ENCODE results near the gene CILP.

Gene CILP

GRCh38 chr15:65219137-65219536 lies 7.9 kb upstream of the CILP start:
- no peak for DNase-seq

DNA sequence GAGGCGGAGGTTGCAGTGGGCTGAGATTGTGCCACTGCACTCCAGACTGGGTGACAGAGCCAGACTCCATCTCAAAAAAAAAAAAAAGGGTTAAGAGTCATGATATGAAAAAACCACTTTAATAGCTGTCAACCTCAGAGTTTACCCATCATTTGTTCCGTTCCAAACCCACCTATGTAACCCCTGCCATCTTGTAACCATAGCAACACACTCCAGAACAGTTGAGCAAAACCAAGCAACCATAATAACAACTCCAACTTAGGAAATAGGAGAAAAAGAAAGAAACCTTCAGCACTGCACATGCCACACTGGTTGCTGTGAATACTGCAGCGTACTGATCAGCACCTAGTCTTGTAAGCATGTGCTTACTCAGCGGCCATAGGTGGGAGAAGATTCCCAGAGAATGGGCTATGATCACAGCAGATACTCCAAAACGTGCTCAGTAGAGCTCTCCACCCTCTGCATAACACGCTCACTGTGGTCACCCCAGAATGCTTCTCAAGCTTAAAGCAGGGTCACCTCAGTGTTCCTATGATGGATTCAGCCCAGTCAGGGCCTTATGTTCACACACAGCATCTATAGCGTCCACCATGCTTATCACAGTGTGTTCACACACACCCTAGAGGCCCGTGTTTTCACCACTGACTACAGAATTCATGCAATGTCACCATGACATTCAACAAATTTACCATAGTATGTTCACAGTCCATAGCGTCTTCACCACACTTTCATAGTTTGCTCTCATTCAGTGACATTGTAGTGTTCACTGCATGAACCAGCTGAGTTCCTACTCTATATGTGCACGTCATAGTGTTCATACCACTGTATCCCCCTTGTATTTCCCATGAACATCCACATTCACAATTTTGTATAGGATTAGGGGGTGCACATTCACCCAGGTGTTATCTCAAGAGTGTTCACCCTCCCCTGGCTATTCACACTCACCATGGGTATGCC lies 6.5 kb upstream of the CILP start:
- no peak for DNase-seq

- DNase-seq = no peak
Observed at GRCh38 chr15:65215496-65215895, 4.2 kb upstream of the CILP start.

DNA sequence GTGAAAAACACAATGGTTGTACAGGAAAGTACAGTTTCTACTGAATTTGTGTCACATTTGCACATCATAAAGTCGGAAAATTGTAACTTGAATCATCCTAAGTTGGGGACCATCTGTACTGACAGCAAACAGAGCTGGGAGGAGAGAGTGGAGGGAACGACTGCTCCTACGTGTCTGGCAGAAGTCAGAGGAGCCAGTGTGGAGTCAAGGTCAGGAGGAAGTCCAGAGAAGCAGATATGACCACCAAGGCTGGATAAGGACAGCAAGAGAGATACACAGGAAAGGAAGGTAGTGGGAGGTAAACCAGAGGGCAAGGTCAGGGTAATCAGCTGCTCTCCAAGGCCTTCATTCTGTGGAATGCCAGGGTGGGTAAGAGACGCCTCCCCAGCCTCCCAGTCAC lies 2.7 kb upstream of the CILP start:
- no peak for DNase-seq

- no peak for DNase-seq
Observed at GRCh38 chr15:65213241-65213640, 2.0 kb upstream of the CILP start.

GRCh38 chr15:65212097-65212496 lies 824 bp upstream of the CILP start:
- no peak for DNase-seq

DNA sequence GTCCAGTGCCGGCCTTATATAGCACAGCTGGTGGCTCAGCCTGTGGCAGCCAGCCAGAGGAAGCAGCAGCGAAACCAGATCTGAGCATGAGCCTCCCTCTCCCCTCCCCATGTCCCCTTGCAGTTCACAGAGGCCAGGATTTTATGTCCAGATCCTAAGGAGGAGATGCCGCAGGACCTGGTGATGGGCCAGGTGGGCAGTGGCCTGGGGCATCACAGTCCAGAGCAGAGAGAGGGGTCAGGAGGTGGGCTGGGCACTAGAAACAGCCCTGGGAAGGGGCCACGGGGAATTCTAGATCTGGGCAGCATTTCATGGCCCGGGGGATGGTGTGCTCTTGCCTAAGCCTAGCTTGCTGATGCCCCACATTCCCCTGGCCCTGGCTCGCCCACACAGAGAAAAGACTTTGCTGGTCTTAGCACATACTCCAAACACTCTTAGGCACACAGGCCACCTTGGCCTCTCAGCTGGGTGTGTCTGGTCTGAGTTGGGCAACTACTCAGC lies 259 bp upstream of the CILP start:
- peak; percentile 53 for DNase-seq

DNA sequence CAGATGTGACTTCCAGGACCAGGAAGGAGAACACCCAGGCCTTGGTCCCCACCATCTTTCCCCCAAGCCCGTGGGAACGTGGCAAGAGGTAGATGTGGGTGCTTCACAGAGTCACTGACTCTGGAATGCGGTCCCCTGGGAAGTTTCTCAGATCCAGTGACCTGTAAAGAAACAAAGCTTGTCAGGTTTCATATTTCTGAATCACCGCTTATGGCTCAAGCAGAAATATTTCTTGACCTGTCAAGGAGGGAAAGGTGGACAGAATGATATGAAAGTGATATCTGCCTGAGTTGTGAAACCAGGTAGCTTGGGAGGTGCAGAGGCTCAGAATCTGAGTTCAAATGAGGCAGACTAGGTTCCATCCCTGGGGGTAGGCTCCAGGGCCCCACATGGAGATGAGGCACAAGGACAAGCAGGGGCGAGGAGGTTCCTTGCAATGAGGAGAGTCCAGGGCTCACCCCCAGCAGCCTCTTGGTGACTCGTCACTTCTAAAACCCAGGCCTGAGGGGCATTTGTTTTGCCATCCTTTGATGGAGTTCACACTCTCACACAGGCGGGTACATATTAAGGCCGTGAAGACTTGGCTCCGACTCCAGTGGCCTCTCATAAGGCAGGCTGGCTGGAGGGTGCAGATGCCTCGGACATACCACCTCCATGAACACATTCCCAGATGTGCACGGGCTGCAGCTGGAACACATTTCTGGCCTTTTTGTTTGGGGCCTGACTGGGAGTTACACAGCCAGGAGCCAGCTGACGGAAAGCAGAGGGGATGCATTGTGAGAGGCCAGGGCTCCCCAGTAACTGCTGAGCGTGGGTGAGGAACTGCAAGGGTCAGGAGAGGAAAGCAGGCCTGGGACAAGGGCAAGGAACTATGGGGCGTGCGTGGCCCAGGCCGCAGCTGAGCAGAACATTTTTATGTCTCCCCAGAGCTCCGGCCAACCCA lies 1.3 kb downstream of the CILP start:
- no peak for DNase-seq

- DNase-seq = peak; percentile 81
Observed at GRCh38 chr15:65208647-65209046, 2.6 kb downstream of the CILP start.

DNA sequence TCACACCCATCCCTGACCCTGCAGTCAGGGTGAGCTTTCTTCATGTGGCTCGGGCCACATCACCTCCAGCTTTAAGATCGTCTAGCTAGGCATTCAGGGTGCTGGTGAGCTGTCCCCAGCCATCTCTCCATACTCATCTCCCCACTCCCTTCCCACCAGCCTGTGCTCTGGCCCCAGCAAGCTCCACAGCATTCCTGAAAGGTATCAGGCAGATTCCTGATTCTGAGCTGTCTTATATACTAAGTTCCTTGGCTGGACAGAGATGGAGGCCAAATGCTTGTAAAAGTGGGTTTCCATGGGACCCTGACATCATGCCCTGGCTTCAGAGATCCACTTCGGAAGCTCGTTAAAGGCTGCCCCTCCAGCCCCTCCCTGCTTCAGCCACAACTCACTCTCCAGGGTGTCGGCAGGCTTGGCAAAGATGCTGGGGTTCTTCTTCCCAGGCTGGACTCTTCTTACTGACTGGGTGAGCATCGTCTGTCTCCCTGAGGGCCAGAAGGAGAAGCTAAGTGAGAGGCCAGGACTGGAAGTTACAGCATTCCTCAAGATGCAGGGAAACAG lies 3.9 kb downstream of the CILP start:
- no peak for DNase-seq

DNA sequence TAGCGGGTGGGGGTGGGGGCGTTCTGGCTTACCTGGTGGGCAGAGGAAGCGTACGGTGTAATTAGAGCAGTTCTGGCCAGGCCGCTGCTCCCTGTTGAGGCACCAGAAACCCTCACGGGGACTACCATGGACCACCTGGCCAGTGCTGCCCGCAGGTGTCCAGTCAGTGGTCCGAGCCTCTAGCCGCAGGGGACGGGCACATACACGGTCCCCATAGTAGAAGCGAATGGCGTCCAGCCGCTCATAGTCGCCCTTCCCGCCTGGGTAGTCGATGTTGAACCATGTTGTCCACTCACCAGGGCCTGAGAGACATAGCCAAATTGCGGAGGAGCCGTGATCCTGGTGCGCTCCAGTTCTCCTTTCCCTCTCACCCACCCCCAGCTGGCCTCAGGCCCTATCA lies 4.5 kb downstream of the CILP start:
- DNase-seq = no peak

GRCh38 chr15:65204931-65205660 lies 6.2 kb downstream of the CILP start:
- no peak for DNase-seq

GRCh38 chr15:65204236-65204930 lies 6.9 kb downstream of the CILP start:
- DNase-seq = no peak

DNA sequence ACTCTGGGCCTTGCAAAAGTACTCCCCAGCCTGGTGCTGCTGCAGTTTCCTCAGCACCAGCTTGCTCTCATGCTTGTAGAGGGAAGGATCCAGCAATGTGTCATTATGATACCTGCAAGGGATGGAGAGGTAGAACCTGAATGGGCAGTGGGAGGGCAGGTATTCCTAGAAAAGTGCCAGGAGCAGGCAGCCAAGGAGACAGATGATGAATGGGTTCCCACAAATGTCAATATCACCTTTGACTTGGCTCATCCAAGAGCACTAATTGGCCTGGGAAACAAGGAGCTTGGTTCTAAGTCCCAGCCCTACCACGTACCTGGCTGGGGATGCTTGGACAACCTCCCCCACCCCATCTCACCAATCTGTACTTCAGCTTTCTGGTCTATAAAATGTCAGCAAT lies 9.4 kb downstream of the CILP start:
- no peak for DNase-seq

DNA sequence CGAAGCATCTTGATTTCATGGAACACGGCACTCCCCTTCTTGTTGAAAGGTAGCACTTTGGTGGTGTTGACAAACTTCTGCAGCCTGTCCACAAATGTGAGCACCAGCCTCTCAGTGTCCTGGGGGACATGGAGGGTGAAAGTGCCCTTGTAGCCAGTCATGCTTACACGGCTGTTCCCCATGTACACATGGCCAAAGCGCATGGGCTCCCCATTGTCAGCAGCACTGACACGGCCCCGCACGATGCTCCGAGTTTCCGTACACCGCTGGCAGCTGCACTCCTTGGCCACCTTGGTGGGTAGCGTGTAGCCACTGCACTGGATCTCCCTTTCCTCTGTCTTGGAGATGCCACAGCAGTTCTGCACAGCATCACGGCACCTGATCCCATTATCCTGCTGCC lies 12.7 kb downstream of the CILP start:
- no peak for DNase-seq

DNA sequence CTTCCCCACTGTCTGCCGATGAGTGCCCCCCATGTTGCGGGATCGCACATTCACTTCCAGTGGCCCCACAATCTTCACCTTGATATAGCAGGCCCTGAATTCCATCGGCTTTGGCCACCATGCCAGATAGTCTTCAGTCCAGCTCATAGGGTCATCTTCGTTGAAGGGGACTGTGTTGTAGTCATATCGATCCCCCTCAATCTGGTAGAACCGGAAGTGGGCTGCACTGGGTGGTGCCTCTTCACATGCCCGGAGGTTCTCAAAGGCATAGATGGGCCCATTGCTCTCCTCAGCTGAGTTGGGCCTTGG lies 14.0 kb downstream of the CILP start:
- no peak for DNase-seq

DNA sequence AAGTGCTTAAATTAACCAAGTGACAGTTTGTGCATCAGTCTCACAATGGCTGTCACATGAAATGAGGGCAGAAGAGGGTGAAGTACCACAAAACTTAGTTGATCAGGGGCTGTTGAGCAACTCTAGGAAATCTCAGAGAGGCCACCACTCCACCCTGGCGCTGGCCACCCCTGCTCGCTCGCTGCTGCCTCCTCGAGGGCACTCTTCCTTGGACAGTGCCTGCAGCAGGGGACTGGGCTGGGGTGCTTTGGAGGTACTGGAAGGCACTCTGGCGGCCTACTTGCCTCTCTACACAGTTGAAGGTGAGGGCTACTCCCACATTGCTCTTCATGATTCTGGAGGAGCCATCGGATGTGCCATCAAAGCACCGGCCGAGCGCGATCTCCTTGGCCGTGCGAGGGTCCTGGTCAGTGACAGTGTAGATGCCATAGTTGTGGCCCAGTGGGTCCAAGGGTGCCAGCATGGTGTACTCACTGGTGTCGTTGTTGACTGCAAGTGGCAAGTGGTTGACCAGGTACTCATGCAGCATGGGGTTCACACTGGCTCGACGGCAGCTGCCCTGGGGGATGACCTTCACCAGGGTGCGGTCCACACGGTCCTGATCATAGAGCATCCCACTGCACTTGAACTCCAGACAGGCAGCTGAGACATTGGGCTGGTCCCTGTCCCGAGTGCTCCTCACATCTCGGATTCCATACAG lies 14.5 kb downstream of the CILP start:
- no peak for DNase-seq

- DNase-seq = no peak
Observed at GRCh38 chr15:65195548-65195923, 15.7 kb downstream of the CILP start.

DNA sequence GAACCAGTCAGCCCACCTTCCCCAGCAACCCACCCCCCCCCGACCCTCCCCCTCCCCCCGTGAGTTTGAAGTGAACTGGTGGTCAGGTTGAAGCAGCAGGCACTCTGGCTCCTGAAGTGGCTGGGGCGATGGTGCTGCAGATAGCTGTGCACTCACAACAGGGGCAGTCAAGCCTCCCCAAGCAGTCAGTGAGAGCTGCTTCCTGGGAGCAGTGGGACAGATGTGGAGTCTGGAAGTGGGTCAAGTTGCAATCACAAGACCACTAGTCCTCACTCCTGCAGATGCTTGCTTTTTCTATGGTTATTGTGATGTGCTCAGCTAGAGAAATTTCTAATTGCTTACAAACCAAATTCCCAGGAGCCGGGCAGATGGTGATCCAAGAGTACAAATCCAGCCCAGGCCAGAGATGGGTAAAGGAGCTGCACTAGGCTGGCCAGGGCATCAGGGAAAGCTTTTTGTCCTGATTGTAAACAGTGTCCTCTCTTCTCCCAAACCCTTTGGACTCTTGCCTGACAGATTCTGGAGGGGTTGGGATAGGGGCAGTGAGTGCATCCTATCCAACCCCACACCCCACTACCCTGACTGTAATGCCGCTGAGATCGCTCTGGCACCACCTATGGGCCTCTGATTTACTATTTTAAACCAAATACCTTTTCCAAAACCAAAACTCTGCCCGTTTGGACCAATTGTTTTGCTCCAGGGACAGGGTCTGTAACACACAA lies 16.3 kb downstream of the CILP start:
- peak; percentile 77 for DNase-seq

DNA sequence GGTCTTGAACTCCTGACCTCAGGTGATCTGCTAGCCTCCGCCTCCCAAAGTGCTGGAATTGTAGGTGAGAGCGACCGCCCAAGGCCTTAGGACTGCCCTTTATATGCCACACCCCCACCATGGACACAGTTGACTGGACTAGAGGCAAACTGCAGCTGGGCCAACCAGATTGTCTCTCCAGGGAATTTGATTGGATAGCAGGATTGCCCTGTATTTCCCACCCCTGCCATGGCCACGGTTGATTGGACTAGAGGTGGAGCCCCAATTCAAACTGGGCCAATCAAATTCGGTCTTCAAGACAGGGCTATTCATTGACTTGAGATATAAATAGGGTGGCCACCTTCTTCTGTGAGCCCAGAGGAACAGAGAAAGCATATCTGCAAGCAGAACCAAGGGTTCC lies 19.3 kb downstream of the CILP start:
- DNase-seq = no peak

Measured in NCI-H524 treated with DMSO at 0.1 percent for 48 hours (cell line).